ENCODE data around the gene HMGXB3.

GRCh38 chr5:150066901-150067396 lies 66.4 kb downstream of the HMGXB3 start:
- TF ChIP-seq ZNF70 (CRISPR knock-in tag; IDR thresholded peaks at IDR 0.05), result no peak
- no peak for TF ChIP-seq OSR1 (CRISPR knock-in tag; IDR thresholded peaks at IDR 0.05)
- no peak for TF ChIP-seq SNAI2 (CRISPR knock-in tag; IDR thresholded peaks at IDR 0.05)
- TF ChIP-seq RARB (CRISPR knock-in tag; IDR thresholded peaks at IDR 0.05), result no peak
- no peak for TF ChIP-seq CREB5 (CRISPR knock-in tag; IDR thresholded peaks at IDR 0.05; ENCODE audit: low read depth)
- TF ChIP-seq PATZ1 (CRISPR knock-in tag; IDR thresholded peaks at IDR 0.05; ENCODE audit: borderline replicate concordance), result no peak
- no peak for TF ChIP-seq CSRNP3 (CRISPR knock-in tag; IDR thresholded peaks at IDR 0.05)
- no peak for TF ChIP-seq ESRRG (CRISPR knock-in tag; IDR thresholded peaks at IDR 0.05)
- TF ChIP-seq ZFP30 (CRISPR knock-in tag; IDR thresholded peaks at IDR 0.05), result no peak
- TF ChIP-seq ZFP3 (CRISPR knock-in tag; IDR thresholded peaks at IDR 0.05), result no peak
- no peak for TF ChIP-seq ARNTL (CRISPR knock-in tag; IDR thresholded peaks at IDR 0.05; ENCODE audit: borderline replicate concordance, low read depth)
